Muscle of leg (tissue), 11 donors: Measurements from ENCODE around the gene MYRIP. TPM values are rescaled to one million over a fixed set of nuclear protein-coding genes. Genes with fewer than 3 reads are reported as not detected.

Source experiments
- DNase-seq: peaks from one replicate; pipeline ENCODE4 v3.0.0; 2013
- H3K27ac ChIP-seq: one replicate; pipeline ENCODE4 v1.5.1; 2013; ENCODE audit warnings: mild to moderate bottlenecking, low read length, control low read depth
- H3K27me3 ChIP-seq: one replicate; pipeline ENCODE4 v1.6.1; 2013; ENCODE audit warnings: low read length; ENCODE audit not compliant: control insufficient read depth, insufficient read depth
- H3K36me3 ChIP-seq: one replicate; pipeline ENCODE4 v1.6.1; 2013; ENCODE audit warnings: low read length; ENCODE audit not compliant: control insufficient read depth, insufficient read depth
- H3K4me1 ChIP-seq: one replicate; pipeline ENCODE4 v1.6.1; 2013; ENCODE audit warnings: low read length; ENCODE audit not compliant: control insufficient read depth, insufficient read depth
- H3K4me3 ChIP-seq: one replicate; pipeline ENCODE4 v1.5.1; 2013; ENCODE audit warnings: low read length, control low read depth
- H3K9me3 ChIP-seq: replicated peaks from 2 replicates; pipeline ENCODE4 v1.6.1; 2013; ENCODE audit warnings: low read depth, low read length; ENCODE audit not compliant: control insufficient read depth
- WGBS: methylation state at CpG from one replicate; pipeline ENCODE4 v1.1.5; 2013; ENCODE audit warnings: missing lambda C conversion rate; ENCODE audit not compliant: insufficient coverage; 5-methylcytosine and 5-hydroxymethylcytosine counted together
- polyA plus RNA-seq, 8 donors: library from polyadenylated mRNA; unstranded; fragments of 120-200 nt; gene quantifications; one replicate each; pipeline versions ENCODE4 v1.2.1 to v1.2.3, GENCODE V29; 2013; ENCODE audit warnings: inconsistent platforms in 1 of 8, low replicate concordance in 1 of 8; ENCODE audit not compliant: insufficient read length in 8 of 8, insufficient read depth in 1 of 8
- total RNA-seq: library from RNA; stranded (reverse); fragments of 120-200 nt; gene quantifications from one replicate; pipeline ENCODE4 v1.2.4, GENCODE V29; 2013

MYRIP gene
- total and polyA plus RNA-seq, 9 donors, result 0.43 to 1.3 (median 0.75) TPM

DNA sequence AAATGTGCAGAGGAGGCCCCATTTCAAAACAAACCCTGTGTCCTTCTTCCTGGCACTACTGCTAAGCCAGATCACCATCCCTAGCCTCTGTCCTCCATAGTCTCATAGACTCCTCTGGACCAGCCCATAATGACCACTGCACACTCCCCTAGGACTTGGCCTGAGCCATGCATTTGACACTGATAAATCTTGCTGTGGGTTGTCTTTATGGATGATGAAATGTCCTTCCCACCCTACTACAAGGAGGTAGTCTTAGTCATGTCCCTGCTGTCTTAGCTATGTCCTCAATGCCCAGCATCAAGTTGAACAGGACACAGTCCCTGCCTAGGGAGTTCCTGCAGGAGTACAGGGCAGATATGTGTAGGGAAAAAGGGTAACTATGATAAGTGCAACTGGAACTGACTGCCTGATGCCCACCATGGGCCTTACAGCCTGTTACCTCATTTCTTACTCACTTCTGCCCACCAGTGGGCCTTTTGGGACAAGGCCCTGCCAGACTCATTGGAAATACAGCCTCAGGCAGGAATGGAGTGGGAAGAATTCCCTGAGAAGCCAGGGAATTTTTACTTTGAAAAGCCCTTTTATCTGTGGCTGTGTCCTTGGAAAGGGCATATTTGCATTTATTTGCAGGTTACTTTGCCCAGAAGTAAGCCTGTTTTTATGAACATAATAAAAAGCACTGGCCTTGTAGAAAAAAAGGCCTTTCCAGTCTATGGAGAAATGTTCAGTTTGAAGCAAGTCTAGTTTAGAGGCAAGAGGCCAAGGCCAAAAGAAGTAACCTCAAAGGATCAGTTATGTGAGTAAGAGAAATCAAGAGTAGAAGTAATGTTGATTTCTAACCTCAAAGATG is 300.5 kb downstream of the MYRIP start:
- H3K4me3 ChIP-seq, result no peak overlapping the region
- H3K9me3 ChIP-seq, result no peaks in the 10 kb centered on the region
- no peaks in the 10 kb centered on the region for H3K27me3 ChIP-seq
- no peaks in the 10 kb centered on the region for H3K36me3 ChIP-seq
- no peaks in the 10 kb centered on the region for H3K4me1 ChIP-seq
- DNase-seq, result peak; percentile 24
- H3K27ac ChIP-seq, result no peak overlapping the region

DNA sequence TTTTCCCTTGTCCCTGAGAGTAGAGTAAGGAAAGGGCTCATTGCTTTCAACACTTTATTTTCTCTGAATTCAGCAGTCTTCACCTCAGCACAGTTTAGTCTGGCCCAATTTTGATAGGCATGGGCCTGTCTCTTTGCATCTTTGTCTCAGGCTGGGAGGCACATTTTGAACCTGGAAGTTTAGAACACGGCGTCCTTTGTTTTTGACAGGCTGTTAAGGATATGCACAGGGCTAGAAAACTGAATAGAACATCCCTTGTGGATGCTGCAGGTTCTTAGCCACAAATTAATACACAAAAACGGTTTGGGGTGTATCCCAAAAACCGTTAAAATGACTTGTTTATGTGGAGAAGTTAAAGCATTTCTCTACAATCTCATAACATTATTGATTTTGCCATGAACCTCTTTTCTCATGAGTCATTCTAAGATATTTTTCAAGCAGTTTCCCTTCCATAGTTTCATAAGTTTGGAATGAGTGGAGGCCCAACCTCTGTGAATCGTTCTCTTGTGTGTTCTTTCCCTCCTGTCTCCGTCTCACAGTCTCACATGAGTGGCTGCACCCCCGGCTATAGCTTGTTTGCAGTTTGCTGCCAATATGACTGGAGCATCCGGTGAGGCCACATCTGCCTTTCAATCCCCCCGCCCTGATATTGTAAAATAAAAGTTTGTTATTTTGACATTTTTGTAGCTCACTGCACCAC is 307.2 kb downstream of the MYRIP start:
- Histone ChIP-seq H3K4me1 (no peaks in the 10 kb centered on the region), H3K36me3 (no peaks in the 10 kb centered on the region), H3K9me3 (no peaks in the 10 kb centered on the region), H3K27ac (peak overlapping the region; percentile 14), H3K4me3 (no peak overlapping the region), H3K27me3 (no peaks in the 10 kb centered on the region)
- DNase-seq, result peak; percentile 77
- no CpG with 5 or more reads among the region's 9 CpGs for WGBS

DNA sequence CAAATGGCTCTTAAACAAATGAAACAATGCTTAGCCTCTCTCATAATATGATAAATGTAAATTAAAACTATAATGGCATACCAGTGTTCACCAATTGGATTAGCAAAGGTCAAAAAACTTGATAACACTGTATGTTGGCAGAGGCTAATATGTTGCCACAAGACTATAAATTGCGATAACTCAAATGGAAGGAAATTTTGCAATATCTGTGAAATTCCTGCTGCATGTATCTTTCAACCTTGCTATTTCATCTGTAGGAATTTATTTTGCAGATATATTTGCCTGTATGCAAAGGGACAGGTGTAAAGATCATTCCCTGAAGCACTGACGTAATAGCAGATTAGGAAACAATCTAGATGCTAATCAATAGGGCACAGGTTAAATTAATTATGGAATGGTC is 308.7 kb downstream of the MYRIP start:
- Histone ChIP-seq H3K4me1 (no peaks in the 10 kb centered on the region), H3K4me3 (no peak overlapping the region), H3K27ac (no peak overlapping the region), H3K9me3 (no peaks in the 10 kb centered on the region), H3K36me3 (no peaks in the 10 kb centered on the region), H3K27me3 (no peaks in the 10 kb centered on the region)
- WGBS, result no CpG with 5 or more reads among the region's 2 CpGs
- DNase-seq, result no peak

DNA sequence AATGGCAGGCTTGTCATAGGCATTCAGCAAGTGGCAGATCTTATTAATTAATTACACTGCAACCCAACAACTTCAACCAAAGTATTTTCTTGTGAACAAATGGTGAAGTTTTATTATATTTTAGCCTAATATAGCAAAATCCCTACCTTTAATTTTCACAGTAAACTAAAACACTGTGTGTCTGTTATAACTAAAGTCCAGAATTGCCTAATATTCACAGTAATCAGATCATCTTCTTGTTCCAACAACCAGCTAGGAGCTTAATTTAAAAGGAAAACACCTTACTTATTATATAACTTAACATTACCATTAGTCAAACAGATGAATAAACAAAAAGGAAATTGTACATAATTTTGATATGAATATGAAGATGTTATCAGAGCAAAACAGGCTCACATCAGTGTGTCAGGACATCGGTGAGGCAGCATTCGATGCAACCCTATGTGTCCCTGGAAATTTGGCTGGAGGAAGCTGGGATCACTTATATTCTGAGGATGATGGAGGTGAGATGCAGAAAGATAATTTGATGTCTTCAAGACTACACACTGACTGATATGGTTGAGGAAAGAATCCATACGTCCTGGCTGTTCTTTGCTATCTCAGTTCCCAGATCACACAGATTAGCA is 310.8 kb downstream of the MYRIP start:
- no peak for DNase-seq
- H3K4me3 ChIP-seq, result no peak overlapping the region
- no peak overlapping the region for H3K27ac ChIP-seq
- no peaks in the 10 kb centered on the region for H3K4me1 ChIP-seq
- no peaks in the 10 kb centered on the region for H3K36me3 ChIP-seq
- 95% methylated on average over 2 of the region's 3 CpGs for WGBS
- no peaks in the 10 kb centered on the region for H3K27me3 ChIP-seq
- H3K9me3 ChIP-seq, result no peaks in the 10 kb centered on the region

DNA sequence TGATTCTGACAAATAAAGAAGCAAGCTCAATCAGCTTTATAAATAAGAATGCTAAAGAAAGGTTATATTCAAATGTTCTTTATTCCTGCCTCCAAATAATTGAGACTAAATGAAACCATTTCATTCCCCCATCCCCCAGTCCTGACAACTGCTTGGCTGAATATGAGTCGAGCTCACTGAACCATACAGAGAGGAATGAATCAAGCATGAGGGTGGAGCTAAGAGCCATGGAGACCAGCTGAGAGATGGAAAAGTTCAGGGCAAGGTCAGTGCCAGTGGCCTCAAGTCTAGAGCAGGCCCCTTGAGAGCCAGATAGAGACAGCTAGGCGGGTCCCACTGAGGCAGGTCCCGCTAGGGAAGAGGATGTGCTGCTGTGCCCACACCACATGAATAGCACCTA is 311.4 kb downstream of the MYRIP start:
- peak; percentile 30 for DNase-seq
- H3K36me3 ChIP-seq, result no peaks in the 10 kb centered on the region
- H3K27me3 ChIP-seq, result no peaks in the 10 kb centered on the region
- H3K4me3 ChIP-seq, result no peak overlapping the region
- H3K9me3 ChIP-seq, result no peaks in the 10 kb centered on the region
- H3K4me1 ChIP-seq, result no peaks in the 10 kb centered on the region
- WGBS, result 47% methylated on average over 2 of the region's 3 CpGs
- H3K27ac ChIP-seq, result no peak overlapping the region

DNA sequence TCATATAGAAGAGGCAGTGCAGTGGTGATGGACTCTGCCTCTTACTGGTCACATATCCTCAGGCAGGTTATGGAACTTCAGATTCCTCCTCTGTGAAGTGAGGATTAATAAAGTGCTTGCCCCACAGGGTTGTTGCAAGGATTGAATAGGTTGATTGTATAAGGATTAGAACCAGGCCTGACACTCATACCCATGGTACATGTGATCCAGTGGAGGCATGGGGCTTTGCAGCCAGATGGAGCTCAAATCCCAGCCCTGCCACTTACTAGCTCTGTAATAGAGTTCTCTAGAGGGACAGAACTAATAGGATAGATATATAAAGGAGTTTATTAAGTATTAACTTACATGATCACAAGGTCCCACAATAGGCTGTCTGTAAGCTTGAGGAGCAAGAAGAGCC is 315.5 kb downstream of the MYRIP start:
- Histone ChIP-seq H3K4me3 (no peak overlapping the region), H3K4me1 (no peaks in the 10 kb centered on the region), H3K27me3 (no peaks in the 10 kb centered on the region), H3K36me3 (no peaks in the 10 kb centered on the region), H3K9me3 (no peaks in the 10 kb centered on the region), H3K27ac (no peak overlapping the region)
- DNase-seq, result no peak

DNA sequence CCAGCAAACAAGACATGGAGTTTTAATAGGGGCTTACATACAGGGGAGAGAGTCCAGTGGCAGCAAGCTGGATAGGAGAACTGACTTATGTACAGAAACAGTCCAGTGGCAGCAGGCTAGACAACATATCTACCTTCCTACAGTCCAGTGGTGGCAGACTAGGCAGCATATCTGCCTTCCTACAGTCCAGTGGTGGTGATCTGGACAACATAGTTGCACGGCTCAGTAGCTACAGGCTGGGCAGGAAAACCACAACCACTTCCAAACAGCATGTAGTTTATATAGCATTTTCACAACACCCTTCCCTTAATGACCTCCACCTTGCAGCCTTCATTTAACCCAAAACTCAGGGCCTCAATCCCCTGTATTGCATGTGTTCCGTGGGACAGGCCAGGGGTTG is 318.8 kb downstream of the MYRIP start:
- Histone ChIP-seq H3K4me1 (no peaks in the 10 kb centered on the region), H3K9me3 (peaks cover 3% of the 10 kb centered on the region), H3K4me3 (no peak overlapping the region), H3K27ac (no peak overlapping the region), H3K27me3 (no peaks in the 10 kb centered on the region), H3K36me3 (no peaks in the 10 kb centered on the region)
- WGBS, result no CpG with 5 or more reads among the region's 2 CpGs
- DNase-seq, result no peak

DNA sequence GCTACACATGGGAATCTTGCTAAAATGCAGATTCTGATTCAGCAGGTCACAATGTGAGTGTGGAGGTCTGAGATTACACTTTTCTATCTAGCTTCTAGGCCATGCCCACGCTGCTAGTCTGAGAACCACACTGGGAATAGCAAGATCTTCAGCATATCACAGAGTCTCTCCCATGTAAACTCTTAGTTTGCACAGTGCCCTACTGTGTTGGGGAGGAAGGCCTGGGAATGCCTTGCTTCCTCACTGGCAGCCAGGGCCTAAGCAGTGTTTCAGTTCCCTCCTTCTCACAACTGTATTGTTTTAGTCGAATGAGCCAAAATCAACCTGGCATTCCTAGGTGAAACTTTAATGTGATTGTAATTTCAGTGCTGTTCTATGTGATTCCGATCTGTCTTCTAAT is 320.1 kb downstream of the MYRIP start:
- no peaks in the 10 kb centered on the region for H3K36me3 ChIP-seq
- no peak overlapping the region for H3K4me3 ChIP-seq
- peaks cover 8% of the 10 kb centered on the region for H3K9me3 ChIP-seq
- H3K4me1 ChIP-seq, result no peaks in the 10 kb centered on the region
- no peak overlapping the region for H3K27ac ChIP-seq
- no peak for DNase-seq
- H3K27me3 ChIP-seq, result no peaks in the 10 kb centered on the region
- WGBS, result no CpG with 5 or more reads among the region's 3 CpGs

DNA sequence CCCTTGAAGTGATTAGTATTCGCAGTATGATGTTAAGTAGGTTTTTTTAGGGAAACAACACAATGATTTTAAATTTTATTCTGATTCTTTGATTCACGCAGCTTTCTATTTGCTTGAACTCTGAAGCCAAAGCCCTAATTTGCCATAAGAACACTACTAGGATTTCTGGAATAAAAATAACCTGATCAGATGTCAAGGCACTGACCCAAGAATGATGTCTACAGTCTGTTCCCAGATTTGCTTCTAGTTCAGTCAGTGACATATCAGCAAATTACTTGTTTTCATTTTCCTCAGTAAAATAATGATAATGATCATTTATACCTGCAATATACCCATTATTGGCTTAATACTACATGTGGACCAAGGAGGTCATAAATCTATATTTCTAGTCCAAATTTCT is 320.6 kb downstream of the MYRIP start:
- Histone ChIP-seq H3K27me3 (no peaks in the 10 kb centered on the region), H3K4me3 (no peak overlapping the region), H3K4me1 (no peaks in the 10 kb centered on the region), H3K9me3 (peaks cover 8% of the 10 kb centered on the region), H3K27ac (no peak overlapping the region), H3K36me3 (no peaks in the 10 kb centered on the region)
- DNase-seq, result peak; percentile 64
- WGBS, result no CpG with 5 or more reads among the region's 2 CpGs

DNA sequence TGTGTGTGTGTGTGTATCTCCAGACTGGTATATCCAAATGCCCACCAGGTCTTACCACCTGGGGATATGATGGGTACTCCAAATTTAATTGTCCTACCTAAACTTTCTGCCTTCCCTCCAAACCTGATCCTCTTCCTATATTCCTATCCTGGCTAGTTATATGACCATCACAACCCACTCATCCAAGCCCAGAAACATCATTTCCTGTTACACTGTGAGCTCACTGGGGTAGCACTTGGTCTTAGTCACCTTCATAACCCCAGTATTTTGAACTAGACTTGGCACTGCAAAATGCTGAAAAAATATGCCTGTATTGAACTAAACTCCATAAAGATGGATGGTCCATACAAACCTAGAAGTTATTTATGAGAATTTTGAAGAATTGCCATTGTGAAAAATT is 321.3 kb downstream of the MYRIP start:
- Histone ChIP-seq H3K4me1 (no peaks in the 10 kb centered on the region), H3K27ac (no peak overlapping the region), H3K27me3 (no peaks in the 10 kb centered on the region), H3K4me3 (no peak overlapping the region), H3K9me3 (peaks cover 8% of the 10 kb centered on the region), H3K36me3 (no peaks in the 10 kb centered on the region)
- no peak for DNase-seq
